HUES64 (cell line): Measurements from ENCODE around the gene CFAP251.

Source experiments
- H3K27ac ChIP-seq: 2 replicates; pipeline ENCODE4 v1.7.0; 2013; ENCODE audit warnings: low read depth, low read length, inconsistent platforms
- H3K27me3 ChIP-seq: 2 replicates; pipeline ENCODE4 v1.6.1; 2013; ENCODE audit warnings: mild to moderate bottlenecking, low read length; ENCODE audit not compliant: insufficient read depth
- H3K36me3 ChIP-seq: 2 replicates; pipeline ENCODE4 v1.6.1; 2013; ENCODE audit warnings: mild to moderate bottlenecking, low read length; ENCODE audit not compliant: insufficient read depth
- H3K4me1 ChIP-seq: 2 replicates; pipeline ENCODE4 v1.6.1; 2013; ENCODE audit warnings: mild to moderate bottlenecking, low read length, moderate library complexity; ENCODE audit not compliant: insufficient read depth
- H3K4me3 ChIP-seq: 2 replicates; pipeline ENCODE4 v1.5.1; 2013; ENCODE audit warnings: mild to moderate bottlenecking, low read length, moderate library complexity
- H3K9ac ChIP-seq: 2 replicates; pipeline ENCODE4 v1.6.1; 2013; ENCODE audit warnings: mild to moderate bottlenecking, low read depth, low read length
- H3K9me3 ChIP-seq: 2 replicates; pipeline ENCODE4 v1.6.1; 2013; ENCODE audit warnings: low read depth, low read length; ENCODE audit not compliant: insufficient read depth
- WGBS: fragments of 150-250, 120-280 bp; methylation state at CpG from one replicate; pipeline ENCODE4 v1.1.7; 2013; ENCODE audit warnings: missing lambda C conversion rate; 5-methylcytosine and 5-hydroxymethylcytosine counted together

Gene CFAP251

DNA sequence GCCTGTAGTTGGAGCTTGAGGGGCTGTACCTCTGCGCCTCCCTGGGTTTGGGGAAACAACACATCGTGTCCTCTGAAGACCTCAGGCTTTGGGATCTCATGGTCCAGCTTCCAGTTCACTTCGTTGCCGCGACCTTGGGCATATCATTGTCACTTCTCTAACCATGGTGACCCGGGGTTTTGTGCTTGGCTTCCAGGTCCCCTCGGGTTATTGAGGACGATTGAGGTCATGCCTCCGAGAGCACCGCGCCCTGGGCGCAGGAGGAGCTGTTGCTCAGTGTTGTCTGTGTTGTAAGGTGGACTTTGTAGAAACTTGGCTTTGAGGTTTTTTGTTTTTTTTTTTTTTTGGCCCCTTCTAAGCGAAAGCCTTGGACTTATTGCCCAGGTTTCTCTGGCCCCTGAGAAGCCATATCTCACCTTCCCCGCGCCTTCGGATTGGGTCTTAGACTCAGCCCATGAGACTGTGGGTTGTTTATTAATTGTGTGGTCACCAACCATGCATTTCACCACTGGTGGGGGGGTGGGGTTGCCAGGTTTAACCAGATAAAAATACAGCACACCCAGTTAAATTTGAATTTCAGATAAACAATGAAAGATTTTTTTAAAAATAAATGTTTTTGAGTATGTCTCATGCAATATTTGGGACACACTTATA, 105.9 kb downstream of the CFAP251 start:
- peaks cover 33% of the 10 kb centered on the region for H3K27me3 ChIP-seq
- WGBS: 84% methylated on average over 16 of the region's 16 CpGs
- no peak overlapping the region for H3K9ac ChIP-seq
- no peak overlapping the region for H3K27ac ChIP-seq
- H3K36me3 ChIP-seq: no peaks in the 10 kb centered on the region
- H3K4me3 ChIP-seq: peak overlapping the region; percentile 61
- no peaks in the 10 kb centered on the region for H3K9me3 ChIP-seq
- H3K4me1 ChIP-seq: peaks cover 14% of the 10 kb centered on the region

GRCh38 chr12:122026706-122027333, 108.4 kb downstream of the CFAP251 start:
- H3K27me3 ChIP-seq: peaks cover 12% of the 10 kb centered on the region
- no peak overlapping the region for H3K4me3 ChIP-seq
- no peaks in the 10 kb centered on the region for H3K9me3 ChIP-seq
- WGBS: 85% methylated on average over 7 of the region's 7 CpGs
- no peak overlapping the region for H3K27ac ChIP-seq
- H3K4me1 ChIP-seq: peaks cover 7% of the 10 kb centered on the region; the same call in 1 of the 2 replicates
- H3K36me3 ChIP-seq: no peaks in the 10 kb centered on the region
- H3K9ac ChIP-seq: no peak overlapping the region

- Histone ChIP-seq H3K4me1 (peaks cover 5% of the 10 kb centered on the region; the same call in 1 of the 2 replicates), H3K27ac (no peak overlapping the region), H3K36me3 (no peaks in the 10 kb centered on the region), H3K9ac (no peak overlapping the region), H3K27me3 (peaks cover 4% of the 10 kb centered on the region), H3K4me3 (no peak overlapping the region), H3K9me3 (no peaks in the 10 kb centered on the region)
- WGBS: 90% methylated on average over 12 of the region's 12 CpGs
Measured at GRCh38 chr12:122028165-122028904, 109.9 kb downstream of the CFAP251 start.

- H3K4me1 ChIP-seq: no peaks in the 10 kb centered on the region
- 92% methylated on average over 23 of the region's 23 CpGs for WGBS
- no peak overlapping the region for H3K4me3 ChIP-seq
- no peak overlapping the region for H3K27ac ChIP-seq
- no peaks in the 10 kb centered on the region for H3K27me3 ChIP-seq
- no peak overlapping the region for H3K9ac ChIP-seq
- H3K9me3 ChIP-seq: no peaks in the 10 kb centered on the region
- H3K36me3 ChIP-seq: no peaks in the 10 kb centered on the region
Measured at GRCh38 chr12:122028905-122029560, 110.6 kb downstream of the CFAP251 start.

- Histone ChIP-seq H3K4me3 (no peak overlapping the region), H3K36me3 (no peaks in the 10 kb centered on the region), H3K4me1 (no peaks in the 10 kb centered on the region), H3K27me3 (no peaks in the 10 kb centered on the region), H3K9ac (no peak overlapping the region), H3K9me3 (no peaks in the 10 kb centered on the region), H3K27ac (no peak overlapping the region)
- WGBS: 88% methylated on average over 28 of the region's 28 CpGs
Measured at GRCh38 chr12:122029620-122030423, 111.4 kb downstream of the CFAP251 start.

DNA sequence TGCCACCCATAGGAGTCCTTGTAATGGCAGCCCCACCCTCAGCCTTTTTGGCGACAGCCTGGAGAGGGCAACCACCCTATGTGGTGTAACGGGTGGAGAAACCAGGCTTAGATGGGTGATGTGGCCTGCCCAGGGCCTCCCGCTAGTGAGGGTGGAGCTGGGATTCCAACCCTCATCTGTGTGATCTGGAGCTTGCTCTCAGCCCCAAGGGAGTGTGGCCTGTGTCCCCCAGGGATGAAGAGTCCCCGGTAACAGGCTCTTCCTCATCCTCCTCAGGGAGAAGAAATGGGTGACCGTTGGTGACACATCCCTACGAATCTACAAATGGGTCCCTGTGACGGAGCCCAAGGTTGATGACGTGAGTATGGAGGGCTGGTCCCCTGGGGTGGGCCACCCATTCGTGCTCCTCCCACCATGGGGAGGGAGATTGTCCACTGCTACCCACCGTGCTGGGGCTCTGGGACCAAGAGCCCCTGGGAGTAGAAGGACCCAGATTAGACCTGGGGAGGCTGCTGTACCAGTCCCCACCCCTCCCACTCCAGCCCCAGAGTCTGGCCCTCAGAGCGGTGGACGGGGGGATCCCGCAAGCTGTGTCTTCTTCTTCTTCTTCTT, 112.1 kb downstream of the CFAP251 start:
- Histone ChIP-seq H3K4me3 (no peak overlapping the region), H3K9ac (no peak overlapping the region), H3K4me1 (no peaks in the 10 kb centered on the region), H3K27ac (no peak overlapping the region), H3K36me3 (peaks cover 4% of the 10 kb centered on the region), H3K27me3 (no peaks in the 10 kb centered on the region), H3K9me3 (no peaks in the 10 kb centered on the region)
- 97% methylated on average over 13 of the region's 13 CpGs for WGBS

- H3K9ac ChIP-seq: no peak overlapping the region
- H3K4me1 ChIP-seq: no peaks in the 10 kb centered on the region
- H3K27ac ChIP-seq: no peak overlapping the region
- peaks cover 14% of the 10 kb centered on the region for H3K36me3 ChIP-seq
- H3K4me3 ChIP-seq: no peak overlapping the region
- no peaks in the 10 kb centered on the region for H3K9me3 ChIP-seq
- H3K27me3 ChIP-seq: no peaks in the 10 kb centered on the region
- WGBS: 73% methylated on average over 20 of the region's 21 CpGs
Measured at GRCh38 chr12:122031342-122032216, 113.2 kb downstream of the CFAP251 start.

DNA sequence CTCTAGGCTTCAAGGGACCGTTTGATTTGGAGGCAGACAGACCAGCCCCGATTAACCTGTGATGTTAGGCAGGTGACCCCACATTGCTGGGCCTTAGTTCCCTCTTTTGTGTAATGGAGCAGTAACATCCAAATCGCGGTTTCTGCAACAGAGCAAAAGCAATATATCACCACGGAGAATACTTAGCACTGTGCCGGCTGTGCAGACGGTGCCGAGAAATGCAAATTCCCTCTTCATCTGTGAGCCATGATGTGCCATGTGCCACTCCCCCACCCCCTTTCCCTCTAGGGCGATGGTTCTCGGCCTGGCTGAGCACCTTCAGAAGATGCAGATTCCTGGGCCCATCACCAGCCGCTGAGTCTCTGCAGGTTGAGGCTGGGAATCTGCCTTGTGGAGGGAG, 114.2 kb downstream of the CFAP251 start:
- Histone ChIP-seq H3K9me3 (no peaks in the 10 kb centered on the region), H3K36me3 (peaks cover 20% of the 10 kb centered on the region), H3K27me3 (no peaks in the 10 kb centered on the region), H3K4me1 (no peaks in the 10 kb centered on the region), H3K4me3 (no peak overlapping the region), H3K9ac (no peak overlapping the region), H3K27ac (no peak overlapping the region)
- WGBS: 95% methylated on average over 11 of the region's 11 CpGs

DNA sequence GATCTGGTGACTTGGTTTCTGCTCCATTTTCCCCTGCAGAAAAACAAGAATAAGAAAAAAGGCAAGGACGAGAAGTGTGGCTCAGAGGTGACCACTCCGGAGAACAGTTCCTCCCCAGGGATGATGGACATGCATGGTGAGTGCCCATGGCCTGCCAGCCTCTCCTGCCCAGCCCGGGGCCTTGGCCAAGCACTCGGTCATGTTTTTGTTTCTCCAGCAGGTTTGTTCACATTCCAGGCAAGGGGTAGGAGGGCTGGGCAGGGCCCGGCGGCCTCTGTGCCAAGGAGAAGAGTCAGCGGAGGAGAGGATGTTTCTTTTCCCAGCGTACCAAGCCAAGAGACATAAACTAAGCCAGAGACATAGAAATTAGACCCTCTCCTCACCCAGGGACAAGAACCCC, 116.9 kb downstream of the CFAP251 start:
- no peak overlapping the region for H3K4me3 ChIP-seq
- H3K4me1 ChIP-seq: no peaks in the 10 kb centered on the region
- peaks cover 31% of the 10 kb centered on the region for H3K36me3 ChIP-seq
- no peaks in the 10 kb centered on the region for H3K27me3 ChIP-seq
- no peak overlapping the region for H3K9ac ChIP-seq
- H3K9me3 ChIP-seq: no peaks in the 10 kb centered on the region
- H3K27ac ChIP-seq: no peak overlapping the region
- 96% methylated on average over 8 of the region's 8 CpGs for WGBS

DNA sequence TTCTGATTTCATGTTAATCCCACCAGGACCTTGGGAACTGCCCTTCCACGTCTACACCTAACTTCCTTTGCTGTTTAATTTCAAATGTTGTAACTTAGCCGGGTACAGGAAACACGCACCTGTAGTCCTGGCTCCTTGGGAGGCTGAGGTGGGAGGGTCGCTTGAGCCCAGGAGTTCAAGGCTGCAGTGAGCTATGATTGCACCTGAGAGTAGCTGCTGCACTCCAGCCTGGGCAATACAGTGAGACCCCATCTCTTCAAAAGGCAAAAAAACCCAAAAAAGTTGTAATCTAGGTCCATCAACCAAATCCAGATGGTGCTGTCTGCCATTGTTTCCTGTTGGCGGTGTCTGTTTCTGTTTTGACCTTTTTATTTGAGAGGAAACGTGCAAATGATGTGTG, 117.8 kb downstream of the CFAP251 start:
- no peak overlapping the region for H3K27ac ChIP-seq
- H3K36me3 ChIP-seq: peaks cover 32% of the 10 kb centered on the region
- 100% methylated on average over 6 of the region's 6 CpGs for WGBS
- H3K4me3 ChIP-seq: no peak overlapping the region
- H3K9me3 ChIP-seq: no peaks in the 10 kb centered on the region
- no peak overlapping the region for H3K9ac ChIP-seq
- H3K27me3 ChIP-seq: no peaks in the 10 kb centered on the region
- no peaks in the 10 kb centered on the region for H3K4me1 ChIP-seq
